KOPT-K1 (cell line): ENCODE results near the gene VAV3.

Experiments
- H3K27ac ChIP-seq: fragments of 200-600 bp; sonication (generic); 2 replicates; pipeline ENCODE4 v1.5.1; 2016; ENCODE audit warnings: antibody characterized with exemption, mild to moderate bottlenecking, low read depth, low read length; ENCODE audit not compliant: poor library complexity, severe bottlenecking
- H3K36me3 ChIP-seq: fragments of 200-600 bp; sonication (generic); 2 replicates; pipeline ENCODE4 v1.5.1; 2017; ENCODE audit warnings: antibody characterized with exemption, mild to moderate bottlenecking, low read length, moderate library complexity; ENCODE audit not compliant: insufficient read depth
- H3K9me3 ChIP-seq: fragments of 200-600 bp; sonication (generic); 2 replicates; pipeline ENCODE4 v1.5.1; 2017; ENCODE audit warnings: antibody characterized with exemption, low read length, mild to moderate bottlenecking; ENCODE audit not compliant: insufficient read depth, poor library complexity, severe bottlenecking

Gene VAV3

GRCh38 chr1:107525961-107526360, 439.0 kb downstream of the VAV3 start:
- no peaks in the 10 kb centered on the region for H3K36me3 ChIP-seq
- H3K27ac ChIP-seq = no peak overlapping the region
- no peaks in the 10 kb centered on the region for H3K9me3 ChIP-seq

- Histone ChIP-seq H3K27ac (no peak overlapping the region), H3K36me3 (no peaks in the 10 kb centered on the region), H3K9me3 (no peaks in the 10 kb centered on the region)
These were observed 439.8 kb downstream of the VAV3 start for GRCh38 chr1:107525145-107525544.

GRCh38 chr1:107524301-107524700, 440.7 kb downstream of the VAV3 start:
- no peaks in the 10 kb centered on the region for H3K36me3 ChIP-seq
- H3K27ac ChIP-seq = no peak overlapping the region
- no peaks in the 10 kb centered on the region for H3K9me3 ChIP-seq

- no peaks in the 10 kb centered on the region for H3K36me3 ChIP-seq
- H3K27ac ChIP-seq = no peak overlapping the region
- no peaks in the 10 kb centered on the region for H3K9me3 ChIP-seq
These were observed 441.2 kb downstream of the VAV3 start for GRCh38 chr1:107523736-107524135.

GRCh38 chr1:107523061-107523460, 441.9 kb downstream of the VAV3 start:
- Histone ChIP-seq H3K9me3 (no peaks in the 10 kb centered on the region), H3K27ac (no peak overlapping the region), H3K36me3 (no peaks in the 10 kb centered on the region)
